Activated CD4-positive, alpha-beta T cell treated with anti-CD3 and anti-CD28 coated beads, Interleukin-2, amount 10 ng/mL, durations not matched to agents 24 days and 14 days (primary cell): ENCODE measurements around the gene BICD1. TPM values are rescaled to one million over a fixed set of nuclear protein-coding genes. Genes with fewer than 3 reads are reported as not detected.
"Not testable (repeated sequence)": the region's sequence is repeated elsewhere in the genome, so short reads cannot be mapped to it uniquely, and the experiment has no call there.

ENCODE experiments used
- DNase-seq: peaks from one replicate; pipeline ENCODE4 v3.0.0; 2022
- H3K27ac Mint-ChIP-seq: one replicate; pipeline ENCODE4 v1.8.0; 2022; ENCODE audit warnings: mild to moderate bottlenecking, mixed read lengths
- H3K27me3 Mint-ChIP-seq: one replicate; pipeline ENCODE4 v1.8.0; 2022; ENCODE audit warnings: mixed read lengths
- H3K36me3 Mint-ChIP-seq: one replicate; pipeline ENCODE4 v1.8.0; 2022; ENCODE audit warnings: low read depth, mild to moderate bottlenecking, mixed read lengths
- H3K4me1 Mint-ChIP-seq: one replicate; pipeline ENCODE4 v1.8.0; 2021; ENCODE audit warnings: mixed read lengths
- H3K4me3 Mint-ChIP-seq: one replicate; pipeline ENCODE4 v1.8.0; 2022; ENCODE audit warnings: mild to moderate bottlenecking, moderate library complexity, mixed read lengths
- H3K9me3 Mint-ChIP-seq: one replicate; pipeline ENCODE4 v1.8.0; 2021; ENCODE audit warnings: mixed read lengths
- intact Hi-C: fragments of 100-400 bp; cut with micrococcal nuclease; formaldehyde crosslinking; loops from one replicate; pipeline ENCODE4 v1.15.1; 2023
- total RNA-seq: library from RNA; stranded (reverse); gene quantifications from 2 replicates; pipeline ENCODE4 v1.2.3, GENCODE V29; 2022

The BICD1 gene
- total RNA-seq, 1 donor from 2014 or later = 18.2 TPM

- H3K4me1 Mint-ChIP-seq = peaks cover 5% of the 10 kb centered on the region
- no peaks in the 10 kb centered on the region for H3K27me3 Mint-ChIP-seq
- H3K36me3 Mint-ChIP-seq = peaks cover 7% of the 10 kb centered on the region
- DNase-seq = no peak
- H3K9me3 Mint-ChIP-seq = peaks cover 5% of the 10 kb centered on the region
- no peak overlapping the region for H3K27ac Mint-ChIP-seq
- intact Hi-C loops = no loop called here
- no peak overlapping the region for H3K4me3 Mint-ChIP-seq
Observed at GRCh38 chr12:32260696-32261095, 154.0 kb downstream of the BICD1 start.

- no peak for DNase-seq
- H3K9me3 Mint-ChIP-seq = peaks cover 5% of the 10 kb centered on the region
- no peak overlapping the region for H3K27ac Mint-ChIP-seq
Observed at GRCh38 chr12:32261638-32262037, 155.0 kb downstream of the BICD1 start.

GRCh38 chr12:32264961-32265360 lies 158.3 kb downstream of the BICD1 start:
- Mint-ChIP-seq H3K27ac (no peak overlapping the region), H3K36me3 (peaks cover 2% of the 10 kb centered on the region), H3K4me1 (no peaks in the 10 kb centered on the region), H3K27me3 (no peaks in the 10 kb centered on the region), H3K9me3 (peaks cover 5% of the 10 kb centered on the region), H3K4me3 (no peak overlapping the region)
- no peak for DNase-seq
- intact Hi-C loops = no loop called here

More at GRCh38 chr12:32261638-32262037, 155.0 kb downstream of the BICD1 start:
- Mint-ChIP-seq H3K4me3 (no peak overlapping the region), H3K27me3 (no peaks in the 10 kb centered on the region), H3K36me3 (peaks cover 5% of the 10 kb centered on the region), H3K4me1 (peaks cover 5% of the 10 kb centered on the region)
- intact Hi-C loops = no loop called here

GRCh38 chr12:32265456-32265855 lies 158.8 kb downstream of the BICD1 start:
- intact Hi-C loops = no loop called here
- DNase-seq = no peak
- no peak overlapping the region for H3K4me3 Mint-ChIP-seq
- peaks cover 5% of the 10 kb centered on the region for H3K9me3 Mint-ChIP-seq
- H3K27ac Mint-ChIP-seq = no peak overlapping the region
- H3K36me3 Mint-ChIP-seq = peaks cover 2% of the 10 kb centered on the region
- no peaks in the 10 kb centered on the region for H3K4me1 Mint-ChIP-seq
- H3K27me3 Mint-ChIP-seq = no peaks in the 10 kb centered on the region

GRCh38 chr12:32265951-32266350 lies 159.3 kb downstream of the BICD1 start:
- Mint-ChIP-seq H3K4me3 (no peak overlapping the region), H3K4me1 (no peaks in the 10 kb centered on the region), H3K27ac (no peak overlapping the region), H3K27me3 (no peaks in the 10 kb centered on the region), H3K9me3 (peaks cover 5% of the 10 kb centered on the region), H3K36me3 (peaks cover 2% of the 10 kb centered on the region)
- intact Hi-C loops = no loop called here
- DNase-seq = no peak

- Mint-ChIP-seq H3K4me1 (no peaks in the 10 kb centered on the region), H3K9me3 (no peaks in the 10 kb centered on the region), H3K36me3 (peaks cover 2% of the 10 kb centered on the region), H3K27me3 (no peaks in the 10 kb centered on the region), H3K4me3 (no peak overlapping the region), H3K27ac (no peak overlapping the region)
- intact Hi-C loops = no loop called here
- no peak for DNase-seq
Observed at GRCh38 chr12:32266756-32267155, 160.1 kb downstream of the BICD1 start.

GRCh38 chr12:32270818-32271710 lies 164.4 kb downstream of the BICD1 start:
- H3K27me3 Mint-ChIP-seq = no peaks in the 10 kb centered on the region
- no peaks in the 10 kb centered on the region for H3K9me3 Mint-ChIP-seq
- no peaks in the 10 kb centered on the region for H3K36me3 Mint-ChIP-seq
- peaks cover 14% of the 10 kb centered on the region for H3K4me1 Mint-ChIP-seq
- no peak for DNase-seq
- intact Hi-C loops = no loop called here
- H3K27ac Mint-ChIP-seq = no peak overlapping the region
- no peak overlapping the region for H3K4me3 Mint-ChIP-seq

GRCh38 chr12:32272465-32272864 lies 165.8 kb downstream of the BICD1 start:
- H3K27ac Mint-ChIP-seq = peak overlapping the region; percentile 25
- H3K4me1 Mint-ChIP-seq = peaks cover 14% of the 10 kb centered on the region
- no peaks in the 10 kb centered on the region for H3K36me3 Mint-ChIP-seq
- no peak for DNase-seq
- H3K9me3 Mint-ChIP-seq = no peaks in the 10 kb centered on the region
- intact Hi-C loops = no loop called here
- H3K4me3 Mint-ChIP-seq = no peak overlapping the region
- H3K27me3 Mint-ChIP-seq = no peaks in the 10 kb centered on the region

- no peak for DNase-seq
- Mint-ChIP-seq H3K4me1 (peaks cover 14% of the 10 kb centered on the region), H3K9me3 (no peaks in the 10 kb centered on the region), H3K27ac (peak overlapping the region; percentile 31), H3K36me3 (no peaks in the 10 kb centered on the region), H3K27me3 (no peaks in the 10 kb centered on the region), H3K4me3 (peak overlapping the region; percentile 41)
- intact Hi-C loops = no loop called here
Observed at GRCh38 chr12:32273063-32273522, 166.4 kb downstream of the BICD1 start.

- peak; percentile 69 for DNase-seq
- Mint-ChIP-seq H3K4me3 (peak overlapping the region; percentile 41), H3K27ac (peak overlapping the region; percentile 42)
Observed at GRCh38 chr12:32273712-32274111, 167.1 kb downstream of the BICD1 start.

GRCh38 chr12:32274665-32275064 lies 168.0 kb downstream of the BICD1 start:
- H3K27ac Mint-ChIP-seq = no peak overlapping the region
- peaks cover 14% of the 10 kb centered on the region for H3K4me1 Mint-ChIP-seq
- DNase-seq = no peak
- H3K4me3 Mint-ChIP-seq = no peak overlapping the region
- intact Hi-C loops = no loop called here
- H3K27me3 Mint-ChIP-seq = no peaks in the 10 kb centered on the region
- H3K9me3 Mint-ChIP-seq = no peaks in the 10 kb centered on the region
- H3K36me3 Mint-ChIP-seq = no peaks in the 10 kb centered on the region

More at GRCh38 chr12:32273712-32274111, 167.1 kb downstream of the BICD1 start:
- Mint-ChIP-seq H3K27me3 (no peaks in the 10 kb centered on the region), H3K36me3 (no peaks in the 10 kb centered on the region), H3K4me1 (peaks cover 14% of the 10 kb centered on the region), H3K9me3 (no peaks in the 10 kb centered on the region)
- intact Hi-C loops = no loop called here

- H3K4me3 Mint-ChIP-seq, H3K9me3 Mint-ChIP-seq, DNase-seq, intact Hi-C loops, H3K27ac Mint-ChIP-seq, H3K27me3 Mint-ChIP-seq, H3K36me3 Mint-ChIP-seq: not testable (repeated sequence)
- H3K4me1 Mint-ChIP-seq = peaks cover 14% of the 10 kb centered on the region
Observed at GRCh38 chr12:32275520-32275919, 168.9 kb downstream of the BICD1 start.

GRCh38 chr12:32277774-32278173 lies 171.1 kb downstream of the BICD1 start:
- DNase-seq = no peak
- Mint-ChIP-seq H3K36me3 (no peaks in the 10 kb centered on the region), H3K4me1 (peaks cover 13% of the 10 kb centered on the region), H3K9me3 (no peaks in the 10 kb centered on the region), H3K4me3 (no peak overlapping the region), H3K27me3 (no peaks in the 10 kb centered on the region), H3K27ac (no peak overlapping the region)
- intact Hi-C loops = no loop called here

- intact Hi-C loops = no loop called here
- no peaks in the 10 kb centered on the region for H3K4me1 Mint-ChIP-seq
- H3K27ac Mint-ChIP-seq = no peak overlapping the region
- H3K4me3 Mint-ChIP-seq = no peak overlapping the region
- no peak for DNase-seq
- no peaks in the 10 kb centered on the region for H3K9me3 Mint-ChIP-seq
- no peaks in the 10 kb centered on the region for H3K27me3 Mint-ChIP-seq
- no peaks in the 10 kb centered on the region for H3K36me3 Mint-ChIP-seq
Observed at GRCh38 chr12:32281098-32281497, 174.5 kb downstream of the BICD1 start.
